IMR-90 (cell line): ENCODE measurements around the gene GGA2. TPM values are rescaled to one million over a fixed set of nuclear protein-coding genes. Genes with fewer than 3 reads are reported as not detected.

Source experiments
- ATAC-seq: fragments of 200-7000 bp; cut with Tn5 transposase; 2 replicates; pipeline ENCODE4 v1.9.1; 2020; ENCODE audit warnings: low read depth, mild to moderate bottlenecking, moderate library complexity
- BruUV-seq: library from RNA; stranded (reverse); fragments of 400-500 nt; replicated peaks from 2 replicates; lab custom pipeline; 2021; lab: Mats Ljungman, UMichigan
- CTCF ChIA-PET: fragments of 300-600 bp; formaldehyde crosslinking; extraction: SDS; loops from one replicate; lab custom pipeline; 2021; ENCODE audit warnings: antibody characterized with exemption; lab: Yijun Ruan, JAX
- POLR2A ChIA-PET: fragments of 300-600 bp; sonication (Branson Sonifier 250); formaldehyde crosslinking; loops from one replicate; lab custom pipeline; 2022; ENCODE audit warnings: antibody characterized with exemption; ENCODE audit not compliant: unreplicated experiment; lab: Charles Lee
- DNase-seq: peaks from one replicate; pipeline ENCODE4 v3.0.0; 2013
- H2AFZ ChIP-seq: replicated peaks from 2 replicates; pipeline ENCODE3; 2013; ENCODE audit warnings: low read length, mild to moderate bottlenecking; ENCODE audit not compliant: poor library complexity
- H2AK5ac ChIP-seq: 2 replicates; pipeline ENCODE4 v1.6.1; 2013; ENCODE audit warnings: low read depth, low read length, inconsistent platforms
- H2AK9ac ChIP-seq: replicated peaks from 2 replicates; pipeline ENCODE3; 2013; ENCODE audit warnings: mild to moderate bottlenecking, low read depth, low read length, moderate library complexity; ENCODE audit not compliant: poor library complexity
- H2BK120ac ChIP-seq: 2 replicates; pipeline ENCODE4 v1.6.1; 2013; ENCODE audit warnings: low read depth, low read length, inconsistent platforms
- H2BK15ac ChIP-seq: 3 replicates; pipeline ENCODE4 v1.6.1; 2013; ENCODE audit warnings: low read depth, low read length, inconsistent platforms
- H2BK20ac ChIP-seq: 2 replicates; pipeline ENCODE4 v1.6.1; 2013; ENCODE audit warnings: low read depth, mild to moderate bottlenecking, inconsistent platforms, low read length, moderate library complexity
- H2BK5ac ChIP-seq: 2 replicates; pipeline ENCODE4 v1.6.1; 2013; ENCODE audit warnings: mild to moderate bottlenecking, low read depth, low read length, inconsistent platforms; ENCODE audit not compliant: poor library complexity, severe bottlenecking
- H3K14ac ChIP-seq: replicated peaks from 2 replicates; pipeline ENCODE4 v1.6.1; 2013; ENCODE audit warnings: low read depth, low read length, inconsistent platforms
- H3K18ac ChIP-seq: 2 replicates; pipeline ENCODE4 v1.6.1; 2013; ENCODE audit warnings: low read depth, low read length, control low read depth
- H3K23ac ChIP-seq: 2 replicates; pipeline ENCODE4 v1.6.1; 2013; ENCODE audit warnings: low read depth, low read length, inconsistent platforms
- H3K27ac ChIP-seq: 2 replicates; pipeline ENCODE4 v1.5.1; 2013; ENCODE audit warnings: mild to moderate bottlenecking, control low read depth, low read length; ENCODE audit not compliant: insufficient read depth
- H3K27me3 ChIP-seq: 2 replicates; pipeline ENCODE4 v1.6.1; 2013; ENCODE audit warnings: low read length; ENCODE audit not compliant: control insufficient read depth, insufficient read depth
- H3K36me3 ChIP-seq: 2 replicates; pipeline ENCODE4 v1.6.1; 2013; ENCODE audit warnings: low read length, mixed read lengths; ENCODE audit not compliant: control insufficient read depth, insufficient read depth
- H3K4ac ChIP-seq: 2 replicates; pipeline ENCODE4 v1.6.1; 2013; ENCODE audit warnings: low read depth, low read length, inconsistent platforms
- H3K4me1 ChIP-seq: 2 replicates; pipeline ENCODE4 v1.6.1; 2013; ENCODE audit warnings: low read length, mixed read lengths; ENCODE audit not compliant: control insufficient read depth, insufficient read depth
- H3K4me2 ChIP-seq: 2 replicates; pipeline ENCODE4 v1.6.1; 2013; ENCODE audit warnings: low read depth, mild to moderate bottlenecking, control low read depth, low read length, moderate library complexity
- H3K4me3 ChIP-seq: 2 replicates; pipeline ENCODE4 v1.5.1; 2013; ENCODE audit warnings: low read depth, mild to moderate bottlenecking, control low read depth, low read length, moderate library complexity; ENCODE audit not compliant: insufficient read depth
- H3K56ac ChIP-seq: 2 replicates; pipeline ENCODE4 v1.6.1; 2013; ENCODE audit warnings: low read length, inconsistent platforms; ENCODE audit not compliant: insufficient read depth; ENCODE audit errors: extremely low read depth
- H3K79me1 ChIP-seq, 2 experiments: 2 replicates each; pipeline ENCODE4 v1.6.1; 2013; ENCODE audit warnings: low read length in 2 of 2, inconsistent platforms in 1 of 2, low read depth in 1 of 2
- H3K9ac ChIP-seq: 2 replicates; pipeline ENCODE4 v1.6.1; 2013; ENCODE audit warnings: low read depth, low read length, control low read depth
- H3K9me1 ChIP-seq: 2 replicates; pipeline ENCODE4 v1.6.1; 2013; ENCODE audit warnings: low read length, inconsistent platforms; ENCODE audit not compliant: insufficient read depth
- H3K9me3 ChIP-seq: 2 replicates; pipeline ENCODE4 v1.6.1; 2013; ENCODE audit warnings: low read length; ENCODE audit not compliant: control insufficient read depth, insufficient read depth
- H4K20me1 ChIP-seq: 2 replicates; pipeline ENCODE4 v1.6.1; 2013; ENCODE audit warnings: low read length, inconsistent platforms; ENCODE audit not compliant: insufficient read depth
- H4K5ac ChIP-seq: 2 replicates; pipeline ENCODE4 v1.6.1; 2013; ENCODE audit warnings: mild to moderate bottlenecking, low read depth, low read length, control low read depth
- H4K8ac ChIP-seq, 2 experiments: 2 replicates each; pipeline ENCODE4 v1.6.1; 2013; ENCODE audit warnings: low read depth in 2 of 2, low read length in 2 of 2, control low read depth in 1 of 2, inconsistent platforms in 1 of 2
- H4K91ac ChIP-seq: 2 replicates; pipeline ENCODE4 v1.6.1; 2013; ENCODE audit warnings: low read depth, low read length, inconsistent platforms; ENCODE audit not compliant: insufficient read depth
- BHLHE40 ChIP-seq: fragments of 150-350 bp; IDR thresholded peaks from 2 replicates; pipeline ENCODE4 v1.6.1; 2016; ENCODE audit warnings: mild to moderate bottlenecking, low read depth, low read length
- CHD1 ChIP-seq: IDR thresholded peaks from 2 replicates; pipeline ENCODE4 v1.6.1; 2012; ENCODE audit warnings: low read depth, low read length, improper control_type of control experiment
- FOS ChIP-seq: fragments of 150-350 bp; IDR thresholded peaks from 2 replicates; pipeline ENCODE4 v1.6.1; 2016; ENCODE audit warnings: low read depth, low read length
- NFE2L2 ChIP-seq: fragments of 150-350 bp; IDR thresholded peaks from 2 replicates; pipeline ENCODE4 v1.6.1; 2016; ENCODE audit warnings: low read depth, mild to moderate bottlenecking, low read length
- POLR2A ChIP-seq: IDR thresholded peaks from 2 replicates; pipeline ENCODE4 v1.6.1; 2012; ENCODE audit warnings: mild to moderate bottlenecking, low read depth, low read length
- RAD21 ChIP-seq: IDR thresholded peaks from 2 replicates; pipeline ENCODE4 v1.6.1; 2012; ENCODE audit warnings: low read length, improper control_type of control experiment
- RCOR1 ChIP-seq: IDR thresholded peaks from 2 replicates; pipeline ENCODE4 v1.6.1; 2012; ENCODE audit warnings: mild to moderate bottlenecking, low read length, improper control_type of control experiment; ENCODE audit not compliant: insufficient replicate concordance
- whole genome bisulfite sequencing, 2 experiments: methylation state at CpG; one replicate each; pipeline versions ENCODE4 v1.1.5 to v1.1.7; 2013; ENCODE audit warnings: missing lambda C conversion rate in 2 of 2; ENCODE audit not compliant: insufficient read length in 1 of 2; ENCODE audit errors: extremely low coverage in 2 of 2; 5-methylcytosine and 5-hydroxymethylcytosine counted together
- dilution Hi-C: fragments of 300-500 bp; cut with HindIII; formaldehyde crosslinking; loops from one replicate; pipeline ENCODE4 v1.14.3; 2018; ENCODE audit warnings: low sequenced_read_pairs; ENCODE audit not compliant: unreplicated experiment
- in situ Hi-C: fragments of 300-500 bp; cut with MboI; formaldehyde crosslinking; loops from 3 replicates; pipeline ENCODE4 v1.14.3; 2019; ENCODE audit warnings: low sequenced_read_pairs, inconsistent platforms, mixed read lengths
- intact Hi-C: fragments of 100-400 bp; cut with micrococcal nuclease; formaldehyde crosslinking; loops from 2 replicates; pipeline ENCODE4 v1.10.0; 2022
- polyA plus RNA-seq, 3 experiments: library from polyadenylated mRNA; depleted of rRNA; stranded (reverse); fragments of >200 nt; gene quantifications; 2 replicates each; pipeline ENCODE4 v1.2.3, GENCODE V29; 2012; ENCODE audit warnings: low replicate concordance in 1 of 3
- total RNA-seq: library from RNA; depleted of rRNA; stranded (reverse); fragments of >200 nt; gene quantifications from 2 replicates; pipeline ENCODE4 v1.2.3, GENCODE V29; 2012

The GGA2 gene
- total and polyA plus RNA-seq, 2 of the 4 experiments (the other 2 are of a cell fraction): 16.5 to 30.1 TPM

GRCh38 chr16:23497543-23497868 lies 12.8 kb downstream of the GGA2 start:
- H3K56ac ChIP-seq: no peak overlapping the region
- no peak overlapping the region for H3K14ac ChIP-seq
- H2AK9ac ChIP-seq: no peak overlapping the region
- no peak for TF ChIP-seq RCOR1
- TF ChIP-seq FOS: no peak
- TF ChIP-seq NFE2L2: no peak
- no peak for TF ChIP-seq BHLHE40
- no peak for TF ChIP-seq RAD21
- TF ChIP-seq POLR2A: no peak
- no peak for TF ChIP-seq CHD1
- no peak overlapping the region for H3K23ac ChIP-seq
- peaks cover 3% of the 10 kb centered on the region; the same call in 1 of the 2 replicates for H3K4me1 ChIP-seq
- H3K18ac ChIP-seq: no peak overlapping the region
- H3K9me3 ChIP-seq: no peaks in the 10 kb centered on the region
- in situ Hi-C loops (no loop called here), intact Hi-C loops (no loop called here), dilution Hi-C loops (no loop called here)
- H3K4ac ChIP-seq: no peak overlapping the region
- H2BK120ac ChIP-seq: no peak overlapping the region
- no TSS peak for BruUV-seq
- H2BK20ac ChIP-seq: no peak overlapping the region
- peaks cover 25% of the 10 kb centered on the region for H3K36me3 ChIP-seq
- POLR2A ChIA-PET: no interaction called here
- H2AFZ ChIP-seq: no peak overlapping the region
- H3K4me2 ChIP-seq: no peak overlapping the region
- H4K5ac ChIP-seq: no peak overlapping the region
- no peak overlapping the region for H3K27ac ChIP-seq
- peaks cover 12% of the 10 kb centered on the region for H3K9me1 ChIP-seq
- H3K79me1 ChIP-seq: peaks cover 25 to 60% of the 10 kb centered on the region in 2 experiments
- no peak overlapping the region for H2BK5ac ChIP-seq
- H3K27me3 ChIP-seq: no peaks in the 10 kb centered on the region
- peaks cover 40% of the 10 kb centered on the region for H4K20me1 ChIP-seq
- no peak overlapping the region for H4K91ac ChIP-seq
- no peak overlapping the region for H2BK15ac ChIP-seq
- no peak overlapping the region for H4K8ac ChIP-seq
- H3K4me3 ChIP-seq: no peak overlapping the region
- ATAC-seq (no peak), DNase-seq (no peak)
- no peak overlapping the region for H2AK5ac ChIP-seq
- CTCF ChIA-PET: no interaction called here
- WGBS, 2 experiments: 83% methylated on average over 5 of the region's 6 CpGs; no CpG with 5 or more reads in 1 of the 2 experiments
- no peak overlapping the region for H3K9ac ChIP-seq
